ENCODE measurements around the gene UFM1.

The UFM1 gene

GRCh38 chr13:38346764-38347163 is 2.9 kb upstream of the UFM1 start:
- DNase-seq (ENCODE audit: low read depth), result no peak
- TF ChIP-seq, protein P1, sequence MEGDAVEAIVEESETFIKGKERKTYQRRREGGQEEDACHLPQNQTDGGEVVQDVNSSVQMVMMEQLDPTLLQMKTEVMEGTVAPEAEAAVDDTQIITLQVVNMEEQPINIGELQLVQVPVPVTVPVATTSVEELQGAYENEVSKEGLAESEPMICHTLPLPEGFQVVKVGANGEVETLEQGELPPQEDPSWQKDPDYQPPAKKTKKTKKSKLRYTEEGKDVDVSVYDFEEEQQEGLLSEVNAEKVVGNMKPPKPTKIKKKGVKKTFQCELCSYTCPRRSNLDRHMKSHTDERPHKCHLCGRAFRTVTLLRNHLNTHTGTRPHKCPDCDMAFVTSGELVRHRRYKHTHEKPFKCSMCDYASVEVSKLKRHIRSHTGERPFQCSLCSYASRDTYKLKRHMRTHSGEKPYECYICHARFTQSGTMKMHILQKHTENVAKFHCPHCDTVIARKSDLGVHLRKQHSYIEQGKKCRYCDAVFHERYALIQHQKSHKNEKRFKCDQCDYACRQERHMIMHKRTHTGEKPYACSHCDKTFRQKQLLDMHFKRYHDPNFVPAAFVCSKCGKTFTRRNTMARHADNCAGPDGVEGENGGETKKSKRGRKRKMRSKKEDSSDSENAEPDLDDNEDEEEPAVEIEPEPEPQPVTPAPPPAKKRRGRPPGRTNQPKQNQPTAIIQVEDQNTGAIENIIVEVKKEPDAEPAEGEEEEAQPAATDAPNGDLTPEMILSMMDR (IDR thresholded peaks at IDR 0.05; ENCODE audit: low read depth, low read length, missing control alignments), result no peak
- no peak overlapping the region for H3K4me3 ChIP-seq (ENCODE audit: low read depth, low read length)

DNA sequence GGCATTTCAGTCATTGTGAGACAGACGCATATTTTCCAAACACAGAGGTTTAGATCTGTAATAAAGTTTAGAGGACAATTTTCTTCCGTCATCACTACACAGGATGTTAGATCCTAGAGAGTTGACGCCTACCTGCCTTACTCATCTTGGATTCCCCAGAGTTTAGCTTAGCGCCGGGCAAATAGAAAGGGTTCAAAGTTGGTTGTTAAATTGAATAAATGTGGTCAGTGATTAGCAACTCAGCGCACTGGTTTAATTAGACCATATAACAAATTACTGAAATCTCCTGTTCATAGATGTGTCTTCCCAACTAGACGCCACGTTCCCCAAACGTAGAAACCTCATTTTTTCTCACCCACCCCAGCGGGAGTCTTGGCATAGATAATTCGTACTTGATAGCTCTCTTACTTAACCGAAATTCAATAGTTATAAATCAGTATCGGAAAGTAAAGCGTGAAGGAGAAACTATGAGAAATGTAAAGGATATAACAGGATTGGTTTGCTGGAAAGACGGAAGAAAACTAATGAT is 726 bp upstream of the UFM1 start:
- TF ChIP-seq, protein P1 (IDR thresholded peaks at IDR 0.05; ENCODE audit: low read depth, low read length, missing control alignments), result no peak
- DNase-seq (ENCODE audit: low read depth), result no peak
- H3K4me3 ChIP-seq (ENCODE audit: low read depth, low read length), result peak overlapping the region; percentile 66

GRCh38 chr13:38350114-38350617 is 515 bp downstream of the UFM1 start:
- H3K4me3 ChIP-seq (ENCODE audit: low read depth, low read length), result peak overlapping the region; percentile 70
- DNase-seq (ENCODE audit: low read depth), result peak; percentile 12
- TF ChIP-seq, protein P1 (IDR thresholded peaks at IDR 0.05; ENCODE audit: low read depth, low read length, missing control alignments), result no peak

- no peak overlapping the region for H3K4me3 ChIP-seq (ENCODE audit: low read depth, low read length)
- no peak for DNase-seq (ENCODE audit: low read depth)
- TF ChIP-seq, protein P1 (IDR thresholded peaks at IDR 0.05; ENCODE audit: low read depth, low read length, missing control alignments), result no peak
These were observed 6.0 kb downstream of the UFM1 start for GRCh38 chr13:38355595-38356119.

- TF ChIP-seq, protein P1 (IDR thresholded peaks at IDR 0.05; ENCODE audit: low read depth, low read length, missing control alignments), result no peak
- no peak for DNase-seq (ENCODE audit: low read depth)
- H3K4me3 ChIP-seq (ENCODE audit: low read depth, low read length), result no peak overlapping the region
These were observed 9.0 kb downstream of the UFM1 start for GRCh38 chr13:38358684-38359083.

DNA sequence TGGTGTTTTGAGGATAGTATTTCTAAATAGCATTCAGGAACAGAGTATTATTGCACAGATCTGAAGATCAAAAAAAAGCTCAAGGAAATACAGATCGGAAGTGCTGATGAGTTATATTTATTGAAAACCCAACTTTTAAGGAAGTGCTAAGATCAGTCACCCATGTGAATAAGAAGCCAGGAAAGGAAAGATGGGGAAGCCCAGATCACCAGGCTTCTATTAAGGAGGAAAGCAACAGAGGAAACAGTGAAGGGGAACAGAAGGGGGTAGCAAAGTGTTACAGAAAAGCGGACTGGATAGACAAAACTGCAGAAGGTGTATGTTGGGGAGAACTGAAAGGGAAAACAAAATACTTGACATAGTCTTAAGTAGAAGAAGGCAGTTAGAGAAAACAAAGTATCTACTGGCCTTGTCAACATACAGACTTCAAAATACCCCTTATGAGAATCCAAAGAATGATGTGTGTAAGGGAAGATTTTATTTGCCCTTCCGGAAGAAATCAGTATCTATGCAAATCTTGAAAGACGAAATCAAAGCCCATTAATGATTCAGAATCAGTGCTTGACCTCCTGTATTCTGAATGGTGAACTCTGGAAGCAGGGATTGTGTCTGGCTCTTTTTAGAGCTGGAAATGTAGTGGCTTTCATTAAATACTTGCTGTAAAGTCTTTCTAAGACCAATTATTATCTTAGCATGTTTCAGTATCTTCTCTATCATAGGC is 12.1 kb downstream of the UFM1 start:
- no peak for DNase-seq (ENCODE audit: low read depth)
- H3K4me3 ChIP-seq (ENCODE audit: low read depth, low read length), result no peak overlapping the region
- TF ChIP-seq, protein P1 (IDR thresholded peaks at IDR 0.05; ENCODE audit: low read depth, low read length, missing control alignments), result no peak
